SK-N-SH (cell line): ENCODE data around the gene ANXA11. TPM values are rescaled to one million over a fixed set of nuclear protein-coding genes. Genes with fewer than 3 reads are reported as not detected.

Experiments used
- CTCF ChIA-PET: fragments of 300-600, 350-600 bp; formaldehyde crosslinking; extraction: SDS; loops from one replicate; lab custom pipeline; 2021; lab: Yijun Ruan, JAX
- POLR2A ChIA-PET: fragments of 350-600 bp; sonication (Branson Sonifier 250); formaldehyde crosslinking; extraction: SDS; loops from one replicate; lab custom pipeline; 2020; ENCODE audit warnings: antibody characterized with exemption, inconsistent platforms; lab: Yijun Ruan, JAX
- DNase-seq: peaks from one replicate; pipeline ENCODE4 v3.0.0; 2012
- H2AFZ ChIP-seq: fragments of 200-600 bp; sonication (generic); 2 replicates; pipeline ENCODE4 v1.8.1; 2016; ENCODE audit warnings: antibody characterized with exemption, mild to moderate bottlenecking, low read depth
- H3F3A ChIP-seq: fragments of 200-600 bp; sonication (generic); replicated peaks from 2 replicates; pipeline ENCODE3; 2016; ENCODE audit warnings: antibody characterized with exemption, mild to moderate bottlenecking; ENCODE audit not compliant: insufficient read depth
- H3K27ac ChIP-seq, 2 experiments: fragments of 200-500 bp in 1 of 2; fragments of 200-600 bp in 1 of 2; sonication (Bioruptor generic) in 1 of 2; sonication (generic), shearing (Covaris generic) in 1 of 2; 2 replicates each; pipeline versions ENCODE4 v1.5.1 to v1.6.1; 2014 to 2016; ENCODE audit warnings: low read depth in 2 of 2, inconsistent platforms in 1 of 2, low read length in 1 of 2, mild to moderate bottlenecking in 1 of 2, mixed read lengths in 1 of 2
- H3K27me3 ChIP-seq: fragments of 200-600 bp; sonication (generic), shearing (Covaris generic); 2 replicates; pipeline ENCODE4 v1.6.1; 2016; ENCODE audit warnings: mixed run types; ENCODE audit not compliant: insufficient read depth
- H3K36me3 ChIP-seq, 2 experiments: fragments of 200-500 bp in 1 of 2; fragments of 200-600 bp in 1 of 2; sonication (Bioruptor generic) in 1 of 2; sonication (generic) in 1 of 2; replicated peaks in 1 of 2; 2 replicates each; pipeline versions ENCODE3 to v1.5.1; 2014 to 2016; ENCODE audit warnings: low read length in 1 of 2, mild to moderate bottlenecking in 1 of 2; ENCODE audit not compliant: insufficient read depth in 2 of 2, control insufficient read depth in 1 of 2
- H3K4me1 ChIP-seq, 2 experiments: fragments of 200-500 bp in 1 of 2; fragments of 200-600 bp in 1 of 2; sonication (Bioruptor generic) in 1 of 2; sonication (generic), shearing (Covaris generic) in 1 of 2; 2 replicates each; pipeline versions ENCODE4 v1.5.1 to v1.6.1; 2014 to 2016; ENCODE audit warnings: low read depth in 1 of 2, low read length in 1 of 2, mixed run types in 1 of 2; ENCODE audit not compliant: insufficient read depth in 2 of 2, control insufficient read depth in 1 of 2
- H3K4me2 ChIP-seq: fragments of 200-600 bp; sonication (generic), shearing (Covaris generic); 2 replicates; pipeline ENCODE4 v1.6.1; 2017; ENCODE audit warnings: mixed run types
- H3K4me3 ChIP-seq, 2 experiments: fragments of 200-500 bp in 1 of 2; fragments of 200-600 bp in 1 of 2; sonication (Bioruptor generic) in 1 of 2; sonication (generic), shearing (Covaris generic) in 1 of 2; 2 replicates each; pipeline versions ENCODE4 v1.5.1 to v1.8.1; 2014 to 2016; ENCODE audit warnings: low read depth in 2 of 2, inconsistent platforms in 1 of 2, low read length in 1 of 2, mild to moderate bottlenecking in 1 of 2, mixed read lengths in 1 of 2, moderate library complexity in 1 of 2
- H3K79me2 ChIP-seq: fragments of 200-600 bp; sonication (generic); 2 replicates; pipeline ENCODE4 v1.8.1; 2017; ENCODE audit warnings: mild to moderate bottlenecking; ENCODE audit not compliant: insufficient read depth
- H3K9ac ChIP-seq: fragments of 200-600 bp; sonication (generic); 2 replicates; pipeline ENCODE4 v1.6.1; 2017; ENCODE audit warnings: mixed run types
- H3K9me2 ChIP-seq: fragments of 200-600 bp; sonication (generic); 2 replicates; pipeline ENCODE4 v1.6.1; 2017; ENCODE audit warnings: mixed run types
- H3K9me3 ChIP-seq: fragments of 200-600 bp; sonication (generic); 2 replicates; pipeline ENCODE4 v1.6.1; 2017; ENCODE audit warnings: mixed run types, mild to moderate bottlenecking, moderate library complexity
- H4K20me1 ChIP-seq: fragments of 200-600 bp; sonication (generic); 2 replicates; pipeline ENCODE4 v1.6.1; 2017; ENCODE audit warnings: mild to moderate bottlenecking, mixed run types; ENCODE audit not compliant: insufficient read depth
- EZH2phosphoT487 ChIP-seq: fragments of 200-600 bp; sonication (generic); IDR thresholded peaks from 2 replicates; pipeline ENCODE4 v1.6.1; 2017; ENCODE audit warnings: low read depth, mixed run types, mild to moderate bottlenecking, antibody characterized with exemption, moderate library complexity, borderline replicate concordance
- POLR2AphosphoS5 ChIP-seq: IDR thresholded peaks from 2 replicates; pipeline ENCODE4 v1.6.1; 2012; ENCODE audit warnings: low read depth, low read length
- RAD21 ChIP-seq: IDR thresholded peaks from 2 replicates; pipeline ENCODE4 v1.6.1; 2012; ENCODE audit warnings: mild to moderate bottlenecking, low read length
- RFX5 ChIP-seq: IDR thresholded peaks from 2 replicates; pipeline ENCODE4 v1.6.1; 2012; ENCODE audit warnings: mild to moderate bottlenecking, improper control_type of control experiment, low read length
- TEAD4 ChIP-seq: IDR thresholded peaks from 2 replicates; pipeline ENCODE4 v1.4.0; 2012; ENCODE audit warnings: mild to moderate bottlenecking, borderline replicate concordance; ENCODE audit not compliant: insufficient read depth
- WGBS: methylation state at CpG from one replicate; pipeline ENCODE4 v1.1.6; 2017; ENCODE audit warnings: low lambda C conversion rate; 5-methylcytosine and 5-hydroxymethylcytosine counted together
- polyA plus RNA-seq, 3 experiments: library from polyadenylated mRNA; depleted of rRNA; stranded (reverse); fragments of >200 nt; gene quantifications; 2 replicates each; pipeline ENCODE4 v1.2.3, GENCODE V29; 2012
- TF ChIP-seq, protein P1 (sequence below): fragments of 200-600 bp; sonication (generic); IDR thresholded peaks from 2 replicates; pipeline ENCODE4 v1.6.1; 2017; ENCODE audit warnings: antibody characterized with exemption, mild to moderate bottlenecking, moderate library complexity
- TF ChIP-seq, protein P2 (sequence below): IDR thresholded peaks from 2 replicates; pipeline ENCODE4 v1.6.1; 2012; ENCODE audit warnings: mild to moderate bottlenecking, low read depth, low read length, moderate library complexity

The ANXA11 gene
- polyA plus RNA-seq, 1 of the 3 experiments (the other 2 are of a cell fraction): 53.6 TPM

DNA sequence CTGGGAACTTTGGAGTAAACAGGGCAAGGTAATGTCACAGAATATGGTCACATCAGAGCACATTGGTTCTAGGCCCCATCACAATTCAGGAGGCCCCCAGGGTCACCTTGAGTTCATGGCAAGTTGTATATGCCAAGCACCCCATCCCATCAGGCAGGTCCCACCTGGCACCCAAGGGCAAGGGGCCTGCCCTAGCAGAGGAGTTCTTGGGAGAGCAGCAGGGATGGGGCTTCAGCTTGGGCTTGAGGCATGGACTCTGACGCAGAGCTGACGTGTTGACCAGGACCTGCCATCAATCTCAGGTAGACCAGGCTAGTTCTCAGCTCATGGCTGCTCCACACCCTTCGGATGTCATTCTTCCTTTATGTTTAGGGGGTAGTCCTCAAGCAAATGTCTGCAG, 51.9 kb downstream of the ANXA11 start:
- H3K79me2 ChIP-seq: no peaks in the 10 kb centered on the region
- WGBS: 73% methylated on average over 3 of the region's 3 CpGs
- no peaks in the 10 kb centered on the region for H4K20me1 ChIP-seq
- no peak for DNase-seq
- TF ChIP-seq TEAD4 (no peak), POLR2AphosphoS5 (no peak), EZH2phosphoT487 (no peak), RAD21 (no peak), RFX5 (no peak)
- TF ChIP-seq, protein P1, sequence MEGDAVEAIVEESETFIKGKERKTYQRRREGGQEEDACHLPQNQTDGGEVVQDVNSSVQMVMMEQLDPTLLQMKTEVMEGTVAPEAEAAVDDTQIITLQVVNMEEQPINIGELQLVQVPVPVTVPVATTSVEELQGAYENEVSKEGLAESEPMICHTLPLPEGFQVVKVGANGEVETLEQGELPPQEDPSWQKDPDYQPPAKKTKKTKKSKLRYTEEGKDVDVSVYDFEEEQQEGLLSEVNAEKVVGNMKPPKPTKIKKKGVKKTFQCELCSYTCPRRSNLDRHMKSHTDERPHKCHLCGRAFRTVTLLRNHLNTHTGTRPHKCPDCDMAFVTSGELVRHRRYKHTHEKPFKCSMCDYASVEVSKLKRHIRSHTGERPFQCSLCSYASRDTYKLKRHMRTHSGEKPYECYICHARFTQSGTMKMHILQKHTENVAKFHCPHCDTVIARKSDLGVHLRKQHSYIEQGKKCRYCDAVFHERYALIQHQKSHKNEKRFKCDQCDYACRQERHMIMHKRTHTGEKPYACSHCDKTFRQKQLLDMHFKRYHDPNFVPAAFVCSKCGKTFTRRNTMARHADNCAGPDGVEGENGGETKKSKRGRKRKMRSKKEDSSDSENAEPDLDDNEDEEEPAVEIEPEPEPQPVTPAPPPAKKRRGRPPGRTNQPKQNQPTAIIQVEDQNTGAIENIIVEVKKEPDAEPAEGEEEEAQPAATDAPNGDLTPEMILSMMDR: no peak
- TF ChIP-seq, protein P2, sequence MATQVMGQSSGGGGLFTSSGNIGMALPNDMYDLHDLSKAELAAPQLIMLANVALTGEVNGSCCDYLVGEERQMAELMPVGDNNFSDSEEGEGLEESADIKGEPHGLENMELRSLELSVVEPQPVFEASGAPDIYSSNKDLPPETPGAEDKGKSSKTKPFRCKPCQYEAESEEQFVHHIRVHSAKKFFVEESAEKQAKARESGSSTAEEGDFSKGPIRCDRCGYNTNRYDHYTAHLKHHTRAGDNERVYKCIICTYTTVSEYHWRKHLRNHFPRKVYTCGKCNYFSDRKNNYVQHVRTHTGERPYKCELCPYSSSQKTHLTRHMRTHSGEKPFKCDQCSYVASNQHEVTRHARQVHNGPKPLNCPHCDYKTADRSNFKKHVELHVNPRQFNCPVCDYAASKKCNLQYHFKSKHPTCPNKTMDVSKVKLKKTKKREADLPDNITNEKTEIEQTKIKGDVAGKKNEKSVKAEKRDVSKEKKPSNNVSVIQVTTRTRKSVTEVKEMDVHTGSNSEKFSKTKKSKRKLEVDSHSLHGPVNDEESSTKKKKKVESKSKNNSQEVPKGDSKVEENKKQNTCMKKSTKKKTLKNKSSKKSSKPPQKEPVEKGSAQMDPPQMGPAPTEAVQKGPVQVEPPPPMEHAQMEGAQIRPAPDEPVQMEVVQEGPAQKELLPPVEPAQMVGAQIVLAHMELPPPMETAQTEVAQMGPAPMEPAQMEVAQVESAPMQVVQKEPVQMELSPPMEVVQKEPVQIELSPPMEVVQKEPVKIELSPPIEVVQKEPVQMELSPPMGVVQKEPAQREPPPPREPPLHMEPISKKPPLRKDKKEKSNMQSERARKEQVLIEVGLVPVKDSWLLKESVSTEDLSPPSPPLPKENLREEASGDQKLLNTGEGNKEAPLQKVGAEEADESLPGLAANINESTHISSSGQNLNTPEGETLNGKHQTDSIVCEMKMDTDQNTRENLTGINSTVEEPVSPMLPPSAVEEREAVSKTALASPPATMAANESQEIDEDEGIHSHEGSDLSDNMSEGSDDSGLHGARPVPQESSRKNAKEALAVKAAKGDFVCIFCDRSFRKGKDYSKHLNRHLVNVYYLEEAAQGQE: no peak
- H3K4me3 ChIP-seq: no peak overlapping the region
- POLR2A ChIA-PET: no interaction called here
- no peak overlapping the region for H3K27ac ChIP-seq
- H3K27me3 ChIP-seq: no peaks in the 10 kb centered on the region
- peaks cover 28% of the 10 kb centered on the region for H3F3A ChIP-seq
- 0 out of 2 replicates have a peak, but pooled peaks cover 4% of the 10 kb centered on the region for H3K9me3 ChIP-seq
- H3K36me3 ChIP-seq: peaks cover 14 to 44% of the 10 kb centered on the region in 2 experiments
- CTCF ChIA-PET: interaction anchor here (0.8 to 4.8 kb wide), 4 partner anchors 8 to 108 kb away, joined by 3 to 24 read pairs (median 13); no protein-coding TSS in a partner anchor
- H3K9ac ChIP-seq: no peak overlapping the region
- H3K4me2 ChIP-seq: no peak overlapping the region
- H3K9me2 ChIP-seq: no peaks in the 10 kb centered on the region
- peaks cover 9 to 30% of the 10 kb centered on the region in 2 experiments; a peak in 3 of 4 replicates for H3K4me1 ChIP-seq
- H2AFZ ChIP-seq: no peak overlapping the region

- no peaks in the 10 kb centered on the region for H3K27me3 ChIP-seq
- TF ChIP-seq, protein P2: no peak
- no peaks in the 10 kb centered on the region for H3K9me2 ChIP-seq
- no peaks in the 10 kb centered on the region for H4K20me1 ChIP-seq
- H3K9me3 ChIP-seq: 0 out of 2 replicates have a peak, but pooled peaks cover 4% of the 10 kb centered on the region
- peaks cover 23% of the 10 kb centered on the region for H3F3A ChIP-seq
- POLR2A ChIA-PET: no interaction called here
- no peak overlapping the region for H3K4me2 ChIP-seq
- no peaks in the 10 kb centered on the region for H3K79me2 ChIP-seq
- 86% methylated on average over 6 of the region's 6 CpGs for WGBS
- no peak overlapping the region for H3K4me3 ChIP-seq
- H3K9ac ChIP-seq: no peak overlapping the region
- no peak for DNase-seq
- peaks cover 14 to 45% of the 10 kb centered on the region in 2 experiments for H3K36me3 ChIP-seq
- no peak overlapping the region for H3K27ac ChIP-seq
- no peak overlapping the region for H2AFZ ChIP-seq
- peaks cover 3 to 24% of the 10 kb centered on the region in 2 experiments; a peak in 3 of 4 replicates for H3K4me1 ChIP-seq
- CTCF ChIA-PET: interaction anchor here (1.0 to 4.8 kb wide), 3 partner anchors 8 to 69 kb away, joined by 3 to 24 read pairs (median 23); no protein-coding TSS in a partner anchor
Observed at GRCh38 chr10:80152820-80153219, 52.5 kb downstream of the ANXA11 start.
